Stimulated activated CD4-positive, alpha-beta T cell treated with anti-CD3 and anti-CD28 coated beads, Interleukin-1b, Interleukin-23, amount 100 ng/mL, for 48 hours (primary cell): Measurements from ENCODE around the gene ADGRG1.
"Not testable (repeated sequence)": the region's sequence is repeated elsewhere in the genome, so short reads cannot be mapped to it uniquely, and the experiment has no call there.

Experiments used
- DNase-seq: peaks from one replicate; pipeline ENCODE4 v3.0.0-alpha.2; 2020

Gene ADGRG1

DNA sequence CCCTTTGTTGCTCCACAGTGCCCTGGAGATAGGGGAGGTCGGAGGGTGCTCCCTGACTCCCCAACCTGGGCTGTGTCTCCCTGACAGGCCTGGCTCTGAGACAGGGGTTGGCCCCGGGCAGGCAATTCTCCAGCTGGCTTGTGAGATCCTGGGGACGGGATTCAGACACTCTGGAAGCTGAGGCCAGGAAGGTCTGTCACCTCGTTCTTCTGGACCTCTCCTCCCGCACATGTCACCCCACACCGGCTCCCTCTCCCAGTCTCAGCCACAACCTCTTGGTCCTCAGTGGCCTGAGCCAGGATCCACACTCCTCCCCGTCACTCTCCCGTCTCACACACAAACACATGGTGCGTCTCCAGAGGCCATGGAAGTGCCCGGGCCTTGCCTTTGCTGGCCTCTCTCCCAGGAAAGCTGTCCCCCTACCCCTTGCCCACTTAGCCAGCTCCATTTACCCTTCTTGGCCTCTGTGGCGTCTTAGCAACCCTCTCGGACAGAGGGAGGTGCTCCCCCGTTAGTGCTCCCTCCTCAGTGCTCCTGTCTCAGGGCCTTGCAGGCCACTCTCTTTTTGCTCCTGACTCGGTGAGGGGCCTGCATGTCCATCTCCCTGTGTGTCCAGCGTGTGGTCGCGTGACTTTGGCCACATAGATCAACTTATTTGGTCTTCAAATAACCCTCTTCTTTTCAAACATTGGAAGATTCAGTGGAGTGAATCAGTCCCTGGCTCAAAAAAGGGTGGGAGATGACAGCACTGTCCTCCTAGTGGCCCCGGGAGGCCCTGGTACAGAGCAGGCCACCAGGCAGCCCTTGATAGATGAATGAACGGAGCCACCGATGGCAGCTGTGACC lies 40.4 kb downstream of the ADGRG1 start:
- DNase-seq, result no peak

DNA sequence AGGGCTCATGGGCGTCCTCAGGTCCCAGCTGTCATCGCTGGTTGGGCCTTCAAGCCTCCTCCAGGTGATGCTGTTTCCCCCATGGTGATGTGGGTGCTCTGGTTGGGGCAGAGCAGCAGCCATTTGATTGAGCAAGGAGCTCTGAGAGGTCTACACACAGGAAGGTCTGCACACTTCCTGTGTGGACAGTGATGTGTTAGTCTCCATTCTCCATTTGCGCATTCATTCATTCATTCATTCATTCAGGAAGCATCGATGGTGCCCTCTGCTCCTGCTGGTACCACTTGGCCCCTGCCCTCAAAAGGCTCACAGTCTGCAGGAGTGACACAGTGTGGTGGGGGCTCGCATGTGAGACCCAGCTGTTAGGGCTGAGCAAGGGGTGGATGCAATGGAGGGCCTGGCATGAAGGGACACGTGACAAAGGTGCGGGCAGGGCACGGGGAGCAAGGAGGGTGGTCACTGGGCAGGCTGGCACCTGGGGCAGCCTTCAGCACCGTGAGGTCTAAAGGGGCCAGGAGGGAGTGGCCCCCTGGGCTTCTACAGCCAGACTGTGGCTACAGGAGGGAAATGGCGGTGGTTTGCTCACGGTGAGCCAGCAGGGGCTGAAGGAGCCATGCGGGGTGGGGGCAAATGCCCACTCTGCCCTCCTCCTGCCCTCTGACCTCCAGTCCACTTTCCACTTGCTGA lies 41.2 kb downstream of the ADGRG1 start:
- no peak for DNase-seq

DNA sequence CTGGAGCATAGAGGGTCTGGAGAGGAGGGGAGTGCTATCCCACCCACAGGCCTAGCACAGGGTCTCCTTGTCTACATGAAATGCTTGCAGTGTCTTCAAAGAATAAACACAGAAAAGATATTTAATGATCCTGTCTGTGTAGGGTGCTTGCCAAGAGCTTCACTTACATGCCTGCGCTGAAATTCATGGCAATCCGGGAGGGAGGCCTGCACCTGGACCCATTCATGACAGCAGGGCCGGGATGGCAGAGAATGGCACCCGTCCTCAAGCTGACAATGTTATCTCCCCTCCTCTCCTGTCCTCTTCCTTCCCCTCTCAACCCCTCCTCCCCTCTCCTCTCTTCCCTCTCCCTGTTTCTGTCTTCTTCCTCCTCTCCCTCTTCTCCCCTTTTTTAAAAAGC lies 41.8 kb downstream of the ADGRG1 start:
- no peak for DNase-seq

DNA sequence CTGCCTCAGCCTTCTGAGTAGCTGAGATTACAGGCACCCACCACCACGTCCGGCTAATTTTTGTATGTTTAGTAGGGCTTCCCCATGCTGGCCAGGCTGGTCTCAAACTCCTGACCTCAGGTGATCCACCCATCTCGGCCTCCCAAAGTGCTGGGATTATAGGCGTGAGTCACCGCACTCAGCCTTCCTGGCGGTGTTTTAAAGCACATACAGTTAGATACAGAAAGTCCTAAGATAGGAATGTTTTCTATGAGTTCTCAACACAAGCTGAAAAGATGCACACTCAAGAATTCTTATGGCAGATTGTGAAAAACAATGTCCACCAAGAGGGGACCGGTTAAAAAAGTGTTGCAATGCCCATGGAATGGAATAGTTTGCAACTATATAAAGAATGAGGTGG lies 43.0 kb downstream of the ADGRG1 start:
- DNase-seq, result not testable (repeated sequence)

DNA sequence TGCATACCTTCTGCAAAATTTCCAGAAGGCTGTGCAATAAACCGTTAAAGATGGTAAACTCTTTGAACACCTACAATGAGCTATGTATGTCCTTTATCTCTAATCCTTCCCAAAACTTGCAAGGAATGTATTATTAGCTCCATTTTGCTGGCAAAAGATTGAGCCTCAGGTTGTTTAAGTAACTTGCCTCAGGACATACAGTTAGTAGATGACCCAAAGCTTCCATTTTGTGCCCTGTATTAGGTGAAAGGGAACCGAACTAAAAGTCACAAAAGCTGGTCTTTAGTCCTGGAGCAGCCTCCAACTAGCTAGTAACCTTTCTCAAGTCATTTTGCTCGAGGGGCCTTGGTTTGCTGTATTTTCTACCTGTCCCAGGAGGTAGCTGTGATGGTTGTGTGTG lies 44.0 kb downstream of the ADGRG1 start:
- no peak for DNase-seq

DNA sequence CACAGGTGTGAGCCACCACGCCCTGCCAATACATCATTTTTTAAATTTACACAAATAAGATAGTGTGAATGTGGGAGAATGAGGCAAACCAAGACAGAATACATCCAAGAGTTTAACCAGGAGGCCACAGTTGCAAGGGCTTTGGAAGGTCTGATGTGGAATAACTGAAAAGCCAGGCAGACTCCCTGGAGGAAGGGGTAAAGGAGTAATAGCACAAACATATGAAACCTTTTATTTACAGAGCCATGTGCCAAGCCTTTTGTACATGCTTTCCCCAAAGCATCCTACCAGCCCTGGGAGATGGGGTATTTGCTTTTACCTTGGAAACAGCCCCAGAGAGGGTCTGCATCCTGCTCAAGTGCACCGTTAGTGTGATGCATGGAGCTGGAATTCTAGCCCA lies 44.4 kb downstream of the ADGRG1 start:
- DNase-seq, result no peak

DNA sequence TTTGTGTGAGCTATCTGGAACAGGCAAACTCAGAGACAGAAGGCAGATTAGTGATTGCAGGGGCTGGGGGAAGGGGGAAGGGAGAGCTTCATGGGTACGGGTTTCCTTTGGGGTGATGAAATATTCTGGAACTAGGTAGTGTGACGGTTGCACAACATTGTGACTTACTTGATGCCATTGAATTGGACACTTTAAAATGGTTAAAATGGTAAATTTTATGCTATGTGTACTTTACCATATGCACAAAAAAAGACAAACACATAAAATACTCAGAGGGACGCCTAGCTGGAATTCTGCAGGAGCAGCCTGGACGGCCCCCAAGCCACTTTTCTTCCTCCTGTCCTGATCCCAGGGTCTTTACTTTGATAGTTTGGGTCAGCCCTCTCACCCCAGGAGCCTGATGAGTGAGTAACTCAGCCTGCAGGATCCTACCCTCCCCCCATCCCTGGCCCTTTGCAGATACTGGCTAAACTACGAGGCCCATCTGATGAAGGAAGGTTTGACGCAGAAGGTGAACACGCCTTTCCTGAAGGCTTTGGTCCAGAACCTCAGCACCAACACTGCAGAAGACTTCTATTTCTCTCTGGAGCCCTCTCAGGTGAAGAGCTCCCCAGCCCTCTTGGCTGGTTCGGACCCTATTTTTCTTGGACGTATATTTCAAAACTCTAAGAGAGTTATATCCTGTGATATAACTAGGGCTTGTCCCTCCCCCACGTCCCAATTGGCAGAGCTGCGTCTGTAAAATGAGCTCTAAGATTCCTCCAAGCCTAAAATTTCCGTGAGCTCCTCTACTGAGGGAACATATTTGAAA lies 47.5 kb downstream of the ADGRG1 start:
- no peak for DNase-seq

DNA sequence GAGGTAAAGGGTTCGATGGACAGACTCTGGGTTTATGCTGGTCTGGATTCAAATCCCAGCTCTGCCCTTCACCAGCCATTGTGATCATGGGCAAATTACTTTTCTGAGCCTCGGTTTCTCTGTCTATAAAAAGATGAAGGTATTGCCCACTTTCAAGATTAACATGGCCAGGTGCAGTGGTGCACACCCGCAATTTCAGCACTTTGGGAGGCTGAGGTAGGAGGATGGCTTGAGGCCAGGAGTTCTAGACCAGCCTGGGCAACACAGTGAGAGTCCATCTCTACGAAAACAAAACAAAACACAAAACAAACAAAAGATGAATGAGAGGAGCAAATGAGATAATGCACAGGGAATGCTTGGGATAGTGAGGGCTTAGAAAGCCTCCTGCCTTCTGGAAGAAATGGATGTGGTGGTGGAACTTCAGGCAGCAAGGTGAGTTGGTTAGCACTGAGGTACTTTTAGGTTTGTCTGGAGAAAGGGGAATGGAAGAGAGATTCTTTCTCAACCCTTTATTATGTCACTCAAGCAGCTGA lies 48.2 kb downstream of the ADGRG1 start:
- no peak for DNase-seq

DNA sequence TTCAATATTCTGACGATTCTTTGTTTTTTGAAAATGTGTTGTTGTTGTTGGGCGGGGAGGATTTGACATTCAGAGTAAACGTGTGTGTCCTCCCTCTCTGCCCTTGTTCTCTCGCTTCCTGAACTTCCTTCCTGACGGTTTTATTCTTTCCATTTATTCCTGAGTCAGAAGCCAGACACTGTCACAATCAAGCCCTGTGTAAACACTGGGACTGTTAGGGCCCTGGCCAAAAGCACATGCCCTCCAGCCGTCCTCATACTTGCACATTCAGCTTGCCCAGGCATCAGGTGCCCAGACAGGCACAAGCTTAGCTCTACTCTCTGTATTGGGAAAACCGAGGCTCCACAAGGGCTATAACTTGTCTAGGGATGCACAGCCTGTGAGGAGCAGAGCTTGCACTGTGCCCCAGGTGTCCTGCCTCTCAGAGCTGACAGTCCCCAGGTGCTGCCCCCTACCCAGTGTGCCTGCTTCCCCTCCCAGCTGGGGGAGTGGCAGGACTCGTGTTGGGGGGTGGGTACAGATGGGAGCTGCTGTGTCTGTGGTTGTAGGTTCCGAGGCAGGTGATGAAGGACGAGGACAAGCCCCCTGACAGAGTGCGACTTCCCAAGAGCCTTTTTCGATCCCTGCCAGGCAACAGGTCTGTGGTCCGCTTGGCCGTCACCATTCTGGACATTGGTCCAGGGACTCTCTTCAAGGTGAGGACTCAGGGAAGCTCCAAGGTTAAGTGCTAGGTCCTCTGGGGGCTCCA lies 49.4 kb downstream of the ADGRG1 start:
- no peak for DNase-seq

DNA sequence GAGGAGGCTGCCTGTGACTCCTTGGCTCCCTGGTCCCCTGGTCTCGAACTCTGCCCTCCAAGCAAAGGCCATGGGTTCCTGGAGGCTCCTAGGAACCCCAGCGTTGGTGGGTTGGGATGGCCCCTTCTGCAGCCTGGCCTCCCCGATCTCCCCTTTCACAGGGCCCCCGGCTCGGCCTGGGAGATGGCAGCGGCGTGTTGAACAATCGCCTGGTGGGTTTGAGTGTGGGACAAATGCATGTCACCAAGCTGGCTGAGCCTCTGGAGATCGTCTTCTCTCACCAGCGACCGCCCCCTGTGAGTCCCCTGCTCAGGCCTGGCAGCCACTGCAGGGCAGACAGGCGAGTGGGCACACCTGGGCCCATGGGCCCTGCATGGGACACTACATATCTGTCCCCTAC lies 50.6 kb downstream of the ADGRG1 start:
- DNase-seq, result no peak

DNA sequence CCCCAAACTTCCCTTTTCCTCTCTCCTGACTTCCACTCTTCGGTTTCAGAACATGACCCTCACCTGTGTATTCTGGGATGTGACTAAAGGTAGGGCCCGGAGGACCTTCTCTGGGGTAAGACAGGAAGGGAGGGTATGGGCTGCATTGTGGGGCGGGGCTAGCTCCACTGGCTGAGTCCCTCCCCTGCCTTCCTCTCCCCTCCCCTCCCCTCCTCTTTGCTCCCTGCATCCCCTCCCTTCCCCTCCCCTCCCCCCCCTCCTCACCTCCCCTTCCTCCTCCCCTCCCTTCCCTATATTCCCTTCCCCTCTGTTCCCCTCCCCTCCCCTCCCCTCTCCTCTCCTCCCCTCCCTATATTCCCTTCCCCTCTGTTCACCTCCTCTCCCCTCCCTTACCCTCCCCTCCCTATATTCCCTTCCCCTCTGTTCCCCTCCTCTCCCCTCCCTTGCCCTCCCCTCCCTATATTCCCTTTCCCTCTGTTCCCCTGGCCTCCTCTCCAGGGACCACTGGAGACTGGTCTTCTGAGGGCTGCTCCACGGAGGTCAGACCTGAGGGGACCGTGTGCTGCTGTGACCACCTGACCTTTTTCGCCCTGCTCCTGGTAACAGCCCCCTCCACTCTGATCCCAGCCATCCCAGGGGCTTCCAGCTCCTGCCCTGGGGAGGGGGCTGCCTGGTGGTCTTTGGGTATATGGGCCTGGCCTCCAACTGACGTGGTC lies 51.5 kb downstream of the ADGRG1 start:
- DNase-seq, result no peak

DNA sequence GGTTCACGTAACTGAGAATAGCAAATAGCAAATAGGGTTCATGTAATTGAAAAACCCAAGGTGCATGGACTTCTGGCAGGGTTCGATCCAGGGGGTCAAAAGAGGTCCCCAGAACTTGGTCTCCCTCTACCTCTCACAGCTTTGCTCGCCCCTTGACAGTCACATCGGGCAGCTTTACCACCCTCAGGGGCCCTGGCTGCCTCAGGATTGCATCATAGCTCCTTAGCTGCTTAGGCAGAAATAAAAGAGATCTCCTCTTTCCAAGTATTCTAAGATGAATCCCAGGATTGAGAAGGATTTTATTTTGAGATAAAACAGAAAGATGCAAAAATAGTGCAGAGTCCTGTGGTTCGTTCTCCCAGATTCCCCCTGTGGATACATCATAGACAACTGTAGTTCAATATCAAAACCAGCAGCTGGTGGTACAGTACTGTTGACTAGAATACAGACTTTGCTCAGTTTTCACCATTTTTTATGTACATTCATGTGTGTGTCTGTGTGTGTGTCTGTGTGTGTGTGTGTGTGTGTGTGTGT lies 52.5 kb downstream of the ADGRG1 start:
- no peak for DNase-seq

DNA sequence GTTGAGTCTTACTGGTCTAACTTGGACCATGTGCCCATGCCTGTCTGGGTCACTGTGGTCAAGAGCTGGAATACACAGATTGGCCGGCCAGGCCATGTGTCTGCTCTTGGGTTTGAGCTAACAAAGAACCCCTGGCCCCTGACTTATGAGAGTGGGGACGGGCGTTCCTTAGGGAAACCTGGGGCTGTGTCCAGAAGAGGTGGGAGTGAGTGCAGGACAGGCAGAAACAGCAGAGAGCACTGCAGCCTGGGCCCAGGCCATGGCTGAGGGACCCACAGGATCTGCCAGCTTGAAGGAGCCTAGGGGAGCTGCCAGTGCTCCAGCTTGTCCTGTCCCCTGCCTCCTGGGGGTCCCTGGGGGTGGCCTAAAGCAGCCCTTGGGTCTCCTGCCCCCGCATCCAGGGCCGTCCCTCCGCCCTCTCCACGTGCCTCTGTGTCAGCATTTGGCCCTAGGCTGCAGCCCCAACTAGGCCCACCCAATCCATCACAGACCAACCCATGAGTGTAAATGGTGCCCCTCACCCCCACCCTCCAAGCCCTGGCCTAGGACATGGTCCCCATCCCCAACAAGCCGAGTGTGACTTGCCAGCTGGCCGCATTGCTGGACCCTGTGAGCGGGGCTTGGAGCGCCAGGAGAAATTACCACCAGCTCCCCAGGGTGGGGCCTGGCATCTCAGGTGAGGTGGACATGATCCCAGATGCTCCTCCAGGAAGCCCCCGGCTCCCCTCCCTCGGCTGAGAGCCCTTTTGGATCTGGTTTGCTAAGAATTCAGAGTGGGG lies 53.7 kb downstream of the ADGRG1 start:
- no peak for DNase-seq

DNA sequence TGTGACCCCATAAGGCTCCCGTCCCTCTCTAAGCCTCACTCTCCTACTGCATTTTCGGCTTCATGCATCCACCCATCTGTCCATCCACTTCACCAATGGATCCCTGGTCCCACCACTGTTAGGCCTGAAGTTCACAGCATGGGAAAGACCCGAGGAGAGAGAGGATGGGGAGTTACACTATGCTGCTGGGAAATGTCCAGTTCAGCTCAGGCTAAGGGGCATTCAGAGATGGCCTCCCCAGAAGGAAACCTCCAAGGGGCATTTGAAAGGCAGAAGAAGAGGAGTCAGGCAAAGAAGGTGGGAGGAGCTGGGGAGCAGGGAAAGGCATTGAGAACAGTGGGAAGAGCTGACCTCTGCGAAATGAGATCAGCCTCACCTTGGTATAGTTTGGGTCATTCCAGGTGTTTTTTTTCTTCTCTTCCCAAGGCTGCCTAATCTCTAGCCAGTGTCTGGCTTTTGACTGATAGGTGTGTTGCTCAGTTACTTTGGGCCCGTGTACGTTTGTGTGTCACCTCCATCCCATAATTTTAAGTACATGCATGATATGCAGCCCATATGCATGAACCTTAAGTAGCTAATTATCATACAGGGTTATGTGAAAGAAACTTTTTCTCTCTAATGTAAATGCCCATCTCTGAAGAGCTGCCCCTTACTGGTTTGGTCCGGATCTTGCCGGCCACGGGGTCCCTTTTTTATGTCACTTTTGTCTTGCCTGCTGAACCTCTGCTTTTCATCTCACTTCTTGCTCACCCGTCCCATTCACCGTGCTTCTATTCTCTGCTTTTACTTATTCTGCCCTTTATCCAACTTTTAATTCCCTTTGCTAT lies 54.6 kb downstream of the ADGRG1 start:
- no peak for DNase-seq

DNA sequence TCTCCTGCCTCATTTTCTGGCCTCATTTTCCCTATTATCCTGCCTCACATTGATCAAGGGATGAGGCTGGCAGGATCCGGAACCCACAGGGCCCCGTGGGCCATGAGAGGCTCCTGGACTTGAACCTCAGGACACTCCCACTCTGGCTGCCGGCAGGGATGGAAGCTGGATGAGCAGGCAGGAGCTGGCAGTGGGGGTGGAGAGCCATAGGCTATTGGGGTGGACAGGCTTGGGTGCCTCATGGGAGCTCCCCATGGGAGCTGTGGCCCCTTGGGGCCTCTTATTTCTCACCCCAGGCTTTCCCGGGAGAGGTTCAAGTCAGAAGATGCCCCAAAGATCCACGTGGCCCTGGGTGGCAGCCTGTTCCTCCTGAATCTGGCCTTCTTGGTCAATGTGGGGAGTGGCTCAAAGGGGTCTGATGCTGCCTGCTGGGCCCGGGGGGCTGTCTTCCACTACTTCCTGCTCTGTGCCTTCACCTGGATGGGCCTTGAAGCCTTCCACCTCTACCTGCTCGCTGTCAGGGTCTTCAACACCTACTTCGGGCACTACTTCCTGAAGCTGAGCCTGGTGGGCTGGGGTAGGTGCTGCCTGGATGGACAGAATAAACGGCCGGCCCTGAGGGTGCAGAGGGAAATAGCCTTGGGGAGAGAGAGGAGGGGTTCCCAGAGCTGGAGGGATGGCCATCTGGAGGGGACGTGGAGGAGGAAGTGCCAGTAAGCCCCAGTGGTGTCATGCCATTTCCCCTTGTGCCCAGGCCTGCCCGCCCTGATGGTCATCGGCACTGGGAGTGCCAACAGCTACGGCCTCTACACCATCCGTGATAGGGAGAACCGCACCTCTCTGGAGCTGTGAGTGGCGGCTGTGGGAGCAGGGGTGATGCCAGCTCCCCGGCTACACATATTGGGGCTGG lies 55.5 kb downstream of the ADGRG1 start:
- no peak for DNase-seq

DNA sequence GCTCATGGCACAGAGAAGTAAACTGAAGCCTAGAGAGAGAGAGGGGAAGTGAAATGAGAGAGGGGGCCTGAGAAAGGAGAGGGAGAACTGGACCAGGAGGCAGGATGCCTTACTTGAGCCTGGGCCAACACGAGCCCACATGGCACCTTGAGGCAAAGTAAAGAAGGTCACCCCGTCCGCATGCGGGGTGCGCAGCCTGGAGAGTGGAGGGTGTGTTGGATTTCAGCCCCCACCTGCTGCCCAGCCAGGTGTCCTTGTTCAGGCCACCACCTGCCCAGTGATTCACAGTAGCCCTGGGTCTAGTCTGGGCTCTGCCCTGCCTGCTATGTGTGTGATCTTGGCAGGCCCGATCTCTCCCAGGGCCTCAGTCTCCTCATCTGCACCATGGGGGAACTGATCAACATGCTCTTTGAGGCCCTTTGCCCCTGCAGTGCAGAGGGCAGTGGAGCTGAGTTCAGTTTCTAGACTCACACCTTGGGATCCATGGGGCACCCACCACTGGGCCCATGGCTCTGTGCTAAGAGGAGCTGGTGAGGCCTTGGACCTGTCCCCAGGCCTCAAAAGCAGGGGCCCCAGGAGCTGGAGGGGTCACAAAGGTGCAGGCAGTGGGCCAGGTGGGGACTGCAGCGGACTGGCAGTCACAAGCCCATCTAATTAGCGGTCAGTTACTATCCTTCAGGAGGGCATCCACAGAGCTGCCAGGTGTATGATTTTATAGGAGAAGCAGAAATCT lies 56.4 kb downstream of the ADGRG1 start:
- DNase-seq, result no peak

DNA sequence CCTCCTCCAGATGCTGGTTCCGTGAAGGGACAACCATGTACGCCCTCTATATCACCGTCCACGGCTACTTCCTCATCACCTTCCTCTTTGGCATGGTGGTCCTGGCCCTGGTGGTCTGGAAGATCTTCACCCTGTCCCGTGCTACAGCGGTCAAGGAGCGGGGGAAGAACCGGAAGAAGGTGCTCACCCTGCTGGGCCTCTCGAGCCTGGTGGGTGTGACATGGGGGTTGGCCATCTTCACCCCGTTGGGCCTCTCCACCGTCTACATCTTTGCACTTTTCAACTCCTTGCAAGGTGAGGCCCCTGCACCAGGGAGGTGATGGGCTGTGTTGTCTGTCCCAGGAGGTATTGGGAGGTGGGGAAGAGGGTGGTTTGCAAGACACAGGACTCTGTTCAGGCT lies 57.2 kb downstream of the ADGRG1 start:
- no peak for DNase-seq

DNA sequence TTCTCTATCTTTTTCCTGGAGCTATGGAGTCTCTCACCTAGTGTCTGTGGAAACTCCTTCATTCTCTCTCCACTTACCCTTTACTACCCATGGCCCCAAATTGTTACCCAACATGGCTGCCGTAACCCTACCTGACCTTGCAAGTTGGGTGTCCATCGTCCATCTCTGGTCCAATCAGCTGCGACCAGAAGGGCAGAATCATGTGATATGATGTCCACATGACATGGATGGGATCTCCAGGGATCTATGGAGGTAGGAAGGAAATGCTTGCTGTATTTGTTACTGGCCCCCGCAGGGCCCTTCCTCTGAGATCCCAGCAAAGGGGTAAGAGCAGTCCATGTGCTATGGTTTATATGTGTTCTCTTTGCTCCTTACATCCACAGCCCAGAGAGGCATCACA lies 58.1 kb downstream of the ADGRG1 start:
- no peak for DNase-seq
